HEK293 (cell line): ENCODE measurements around the gene OR2W1.

Source experiments
- EGR2 ChIP-seq: fragments of 450-650 bp; formaldehyde crosslinking; IDR thresholded peaks from 2 replicates; pipeline ENCODE4 v1.5.1; 2016; ENCODE audit warnings: low read depth, missing biosample characterization, missing genetic modification characterization
- SCRT1 ChIP-seq: fragments of 450-650 bp; formaldehyde crosslinking; IDR thresholded peaks from 2 replicates; pipeline ENCODE4 v1.5.1; 2016; ENCODE audit warnings: missing biosample characterization, missing genetic modification characterization, borderline replicate concordance
- SETDB1 ChIP-seq: IDR thresholded peaks from one replicate; pipeline ENCODE4 v1.6.1; 2017; ENCODE audit warnings: mild to moderate bottlenecking, low read length, moderate library complexity, mixed read lengths; ENCODE audit not compliant: insufficient read length
- ZBTB20 ChIP-seq: fragments of 450-650 bp; formaldehyde crosslinking; IDR thresholded peaks from 2 replicates; pipeline ENCODE4 v1.5.1; 2016; ENCODE audit warnings: missing biosample characterization, missing genetic modification characterization
- ZNF114 ChIP-seq: fragments of 450-650 bp; formaldehyde crosslinking; IDR thresholded peaks from 2 replicates; pipeline ENCODE4 v1.5.0; 2017; ENCODE audit warnings: missing biosample characterization, missing genetic modification characterization
- ZNF155 ChIP-seq: fragments of 450-650 bp; formaldehyde crosslinking; IDR thresholded peaks from 2 replicates; pipeline ENCODE4 v1.5.1; 2016; ENCODE audit warnings: missing biosample characterization, missing genetic modification characterization
- ZNF211 ChIP-seq: fragments of 450-650 bp; formaldehyde crosslinking; IDR thresholded peaks from 2 replicates; pipeline ENCODE4 v1.5.1; 2016; ENCODE audit warnings: low read depth, missing biosample characterization, missing genetic modification characterization
- ZNF324 ChIP-seq: fragments of 450-650 bp; formaldehyde crosslinking; IDR thresholded peaks from 2 replicates; pipeline ENCODE4 v1.5.1; 2016; ENCODE audit warnings: missing biosample characterization, missing genetic modification characterization
- ZNF433 ChIP-seq: fragments of 450-650 bp; formaldehyde crosslinking; IDR thresholded peaks from 2 replicates; pipeline ENCODE4 v1.5.1; 2016; ENCODE audit warnings: missing biosample characterization, missing genetic modification characterization, low read depth
- ZNF549 ChIP-seq: fragments of 450-650 bp; IDR thresholded peaks from 2 replicates; pipeline ENCODE4 v1.5.1; 2018; ENCODE audit warnings: missing biosample characterization, missing genetic modification characterization, mild to moderate bottlenecking, inconsistent platforms, moderate library complexity
- ZNF629 ChIP-seq: fragments of 450-650 bp; formaldehyde crosslinking; IDR thresholded peaks from 2 replicates; pipeline ENCODE4 v1.5.1; 2017; ENCODE audit warnings: missing biosample characterization, missing genetic modification characterization
- ZNF664 ChIP-seq: fragments of 450-650 bp; formaldehyde crosslinking; IDR thresholded peaks from 2 replicates; pipeline ENCODE4 v1.5.1; 2016; ENCODE audit warnings: missing biosample characterization, missing genetic modification characterization
- ZNF701 ChIP-seq: fragments of 450-650 bp; formaldehyde crosslinking; IDR thresholded peaks from 2 replicates; pipeline ENCODE4 v1.5.1; 2016; ENCODE audit warnings: missing biosample characterization, missing genetic modification characterization
- ZSCAN23 ChIP-seq: fragments of 450-650 bp; formaldehyde crosslinking; IDR thresholded peaks from 2 replicates; pipeline ENCODE4 v1.5.1; 2016; ENCODE audit warnings: missing biosample characterization, missing genetic modification characterization
- ZXDB ChIP-seq: fragments of 450-650 bp; formaldehyde crosslinking; IDR thresholded peaks from 2 replicates; pipeline ENCODE4 v1.5.1; 2016; ENCODE audit warnings: missing biosample characterization, missing genetic modification characterization
- TF ChIP-seq, protein P1 (sequence below): fragments of 450-650 bp; formaldehyde crosslinking; IDR thresholded peaks from 2 replicates; pipeline ENCODE4 v1.5.1; 2016; ENCODE audit warnings: missing biosample characterization, missing genetic modification characterization
- TF ChIP-seq, protein P2 (sequence below): fragments of 450-650 bp; formaldehyde crosslinking; IDR thresholded peaks from 2 replicates; pipeline ENCODE4 v1.5.1; 2016; ENCODE audit warnings: missing biosample characterization, missing genetic modification characterization
- TF ChIP-seq, protein P3 (sequence below): fragments of 450-650 bp; formaldehyde crosslinking; IDR thresholded peaks from 2 replicates; pipeline ENCODE4 v1.5.1; 2016; ENCODE audit warnings: missing biosample characterization, missing genetic modification characterization
- TF ChIP-seq, protein P4 (sequence below): fragments of 450-650 bp; formaldehyde crosslinking; IDR thresholded peaks from 2 replicates; pipeline ENCODE4 v1.5.1; 2017; ENCODE audit warnings: missing biosample characterization, missing genetic modification characterization
- TF ChIP-seq, protein P5 (sequence below): fragments of 450-650 bp; formaldehyde crosslinking; conservative IDR thresholded peaks from 2 replicates; pipeline ENCODE4 v1.5.1; 2016; ENCODE audit warnings: low read depth, missing biosample characterization, missing genetic modification characterization
- TF ChIP-seq, protein P6 (sequence below): fragments of 450-650 bp; formaldehyde crosslinking; IDR thresholded peaks from 2 replicates; pipeline ENCODE4; 2016; ENCODE audit warnings: missing biosample characterization, missing genetic modification characterization
- TF ChIP-seq, protein P7 (sequence below): fragments of 450-650 bp; formaldehyde crosslinking; IDR thresholded peaks from 2 replicates; pipeline ENCODE4 v1.5.1; 2016; ENCODE audit warnings: missing biosample characterization, missing genetic modification characterization

The OR2W1 gene

DNA sequence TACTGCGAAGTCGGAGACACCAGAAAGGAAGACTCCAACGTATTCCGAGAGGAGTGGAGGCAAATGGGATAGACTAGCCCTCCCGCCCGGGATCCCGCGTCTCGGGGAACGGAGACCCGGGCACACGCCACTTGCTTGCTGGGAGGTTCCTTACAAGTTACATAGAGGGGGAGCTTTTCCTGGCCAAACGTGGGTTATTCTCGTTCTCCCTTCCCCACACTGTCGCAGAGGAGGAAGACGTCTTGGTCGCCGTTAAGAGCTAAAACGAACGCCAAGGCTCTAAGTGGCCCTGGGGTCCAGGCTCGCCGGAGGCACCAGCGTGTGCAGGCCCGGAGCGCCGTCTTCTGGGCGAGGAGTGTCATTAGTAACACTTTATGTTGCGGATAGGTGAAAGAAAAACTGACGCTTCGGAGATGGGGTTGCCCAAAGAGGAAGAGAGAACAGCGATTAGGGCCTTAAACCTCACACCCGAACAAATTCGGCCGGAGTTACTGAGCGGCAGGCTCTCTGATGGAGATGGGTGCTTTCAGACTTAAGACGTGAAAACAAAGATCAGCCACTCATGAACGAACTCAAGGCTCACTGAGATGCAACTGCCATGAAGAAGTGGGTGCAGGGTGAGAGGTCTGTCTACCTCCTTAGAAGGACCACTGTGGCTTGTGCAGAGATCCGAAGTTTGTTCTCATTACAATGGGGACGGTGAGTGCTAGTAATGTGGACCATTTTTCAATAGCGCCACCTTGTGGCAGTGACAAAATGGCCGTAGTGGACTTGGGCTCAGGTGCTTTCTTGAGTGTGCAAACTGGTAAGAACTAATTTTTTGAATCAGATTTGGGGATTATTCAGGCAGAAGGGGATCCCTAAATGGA is 28.2 kb downstream of the OR2W1 start (continued):
- TF ChIP-seq, protein P1, sequence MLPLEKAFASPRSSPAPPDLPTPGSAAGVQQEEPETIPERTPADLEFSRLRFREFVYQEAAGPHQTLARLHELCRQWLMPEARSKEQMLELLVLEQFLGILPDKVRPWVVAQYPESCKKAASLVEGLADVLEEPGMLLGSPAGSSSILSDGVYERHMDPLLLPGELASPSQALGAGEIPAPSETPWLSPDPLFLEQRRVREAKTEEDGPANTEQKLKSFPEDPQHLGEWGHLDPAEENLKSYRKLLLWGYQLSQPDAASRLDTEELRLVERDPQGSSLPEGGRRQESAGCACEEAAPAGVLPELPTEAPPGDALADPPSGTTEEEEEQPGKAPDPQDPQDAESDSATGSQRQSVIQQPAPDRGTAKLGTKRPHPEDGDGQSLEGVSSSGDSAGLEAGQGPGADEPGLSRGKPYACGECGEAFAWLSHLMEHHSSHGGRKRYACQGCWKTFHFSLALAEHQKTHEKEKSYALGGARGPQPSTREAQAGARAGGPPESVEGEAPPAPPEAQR (tag by site-specific recombination) = no peak
- TF ChIP-seq ZXDB (tag by site-specific recombination) (peak; percentile 53; the same call in 1 of the 2 replicates), ZNF324 (tag by site-specific recombination) (no peak; the same call in 1 of the 2 replicates), EGR2 (tag by site-specific recombination) (no peak), ZNF114 (tag by site-specific recombination) (no peak), SETDB1 (no peak), ZNF155 (tag by site-specific recombination) (no peak), ZNF701 (no peak), ZNF549 (tag by site-specific recombination) (no peak), ZBTB20 (tag by site-specific recombination) (peak; percentile 83), SCRT1 (tag by site-specific recombination) (no peak), ZSCAN23 (tag by site-specific recombination) (no peak), ZNF664 (tag by site-specific recombination) (no peak), ZNF211 (tag by site-specific recombination) (no peak), ZNF629 (tag by site-specific recombination) (peak; percentile 64), ZNF433 (no peak)
- TF ChIP-seq, protein P2, sequence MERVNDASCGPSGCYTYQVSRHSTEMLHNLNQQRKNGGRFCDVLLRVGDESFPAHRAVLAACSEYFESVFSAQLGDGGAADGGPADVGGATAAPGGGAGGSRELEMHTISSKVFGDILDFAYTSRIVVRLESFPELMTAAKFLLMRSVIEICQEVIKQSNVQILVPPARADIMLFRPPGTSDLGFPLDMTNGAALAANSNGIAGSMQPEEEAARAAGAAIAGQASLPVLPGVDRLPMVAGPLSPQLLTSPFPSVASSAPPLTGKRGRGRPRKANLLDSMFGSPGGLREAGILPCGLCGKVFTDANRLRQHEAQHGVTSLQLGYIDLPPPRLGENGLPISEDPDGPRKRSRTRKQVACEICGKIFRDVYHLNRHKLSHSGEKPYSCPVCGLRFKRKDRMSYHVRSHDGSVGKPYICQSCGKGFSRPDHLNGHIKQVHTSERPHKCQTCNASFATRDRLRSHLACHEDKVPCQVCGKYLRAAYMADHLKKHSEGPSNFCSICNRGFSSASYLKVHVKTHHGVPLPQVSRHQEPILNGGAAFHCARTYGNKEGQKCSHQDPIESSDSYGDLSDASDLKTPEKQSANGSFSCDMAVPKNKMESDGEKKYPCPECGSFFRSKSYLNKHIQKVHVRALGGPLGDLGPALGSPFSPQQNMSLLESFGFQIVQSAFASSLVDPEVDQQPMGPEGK (tag by site-specific recombination) = no peak
- TF ChIP-seq, protein P3, sequence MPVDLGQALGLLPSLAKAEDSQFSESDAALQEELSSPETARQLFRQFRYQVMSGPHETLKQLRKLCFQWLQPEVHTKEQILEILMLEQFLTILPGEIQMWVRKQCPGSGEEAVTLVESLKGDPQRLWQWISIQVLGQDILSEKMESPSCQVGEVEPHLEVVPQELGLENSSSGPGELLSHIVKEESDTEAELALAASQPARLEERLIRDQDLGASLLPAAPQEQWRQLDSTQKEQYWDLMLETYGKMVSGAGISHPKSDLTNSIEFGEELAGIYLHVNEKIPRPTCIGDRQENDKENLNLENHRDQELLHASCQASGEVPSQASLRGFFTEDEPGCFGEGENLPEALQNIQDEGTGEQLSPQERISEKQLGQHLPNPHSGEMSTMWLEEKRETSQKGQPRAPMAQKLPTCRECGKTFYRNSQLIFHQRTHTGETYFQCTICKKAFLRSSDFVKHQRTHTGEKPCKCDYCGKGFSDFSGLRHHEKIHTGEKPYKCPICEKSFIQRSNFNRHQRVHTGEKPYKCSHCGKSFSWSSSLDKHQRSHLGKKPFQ (tag by site-specific recombination) = no peak
- TF ChIP-seq, protein P4, sequence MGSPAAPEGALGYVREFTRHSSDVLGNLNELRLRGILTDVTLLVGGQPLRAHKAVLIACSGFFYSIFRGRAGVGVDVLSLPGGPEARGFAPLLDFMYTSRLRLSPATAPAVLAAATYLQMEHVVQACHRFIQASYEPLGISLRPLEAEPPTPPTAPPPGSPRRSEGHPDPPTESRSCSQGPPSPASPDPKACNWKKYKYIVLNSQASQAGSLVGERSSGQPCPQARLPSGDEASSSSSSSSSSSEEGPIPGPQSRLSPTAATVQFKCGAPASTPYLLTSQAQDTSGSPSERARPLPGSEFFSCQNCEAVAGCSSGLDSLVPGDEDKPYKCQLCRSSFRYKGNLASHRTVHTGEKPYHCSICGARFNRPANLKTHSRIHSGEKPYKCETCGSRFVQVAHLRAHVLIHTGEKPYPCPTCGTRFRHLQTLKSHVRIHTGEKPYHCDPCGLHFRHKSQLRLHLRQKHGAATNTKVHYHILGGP (tag by site-specific recombination) = no peak
- TF ChIP-seq, protein P5, sequence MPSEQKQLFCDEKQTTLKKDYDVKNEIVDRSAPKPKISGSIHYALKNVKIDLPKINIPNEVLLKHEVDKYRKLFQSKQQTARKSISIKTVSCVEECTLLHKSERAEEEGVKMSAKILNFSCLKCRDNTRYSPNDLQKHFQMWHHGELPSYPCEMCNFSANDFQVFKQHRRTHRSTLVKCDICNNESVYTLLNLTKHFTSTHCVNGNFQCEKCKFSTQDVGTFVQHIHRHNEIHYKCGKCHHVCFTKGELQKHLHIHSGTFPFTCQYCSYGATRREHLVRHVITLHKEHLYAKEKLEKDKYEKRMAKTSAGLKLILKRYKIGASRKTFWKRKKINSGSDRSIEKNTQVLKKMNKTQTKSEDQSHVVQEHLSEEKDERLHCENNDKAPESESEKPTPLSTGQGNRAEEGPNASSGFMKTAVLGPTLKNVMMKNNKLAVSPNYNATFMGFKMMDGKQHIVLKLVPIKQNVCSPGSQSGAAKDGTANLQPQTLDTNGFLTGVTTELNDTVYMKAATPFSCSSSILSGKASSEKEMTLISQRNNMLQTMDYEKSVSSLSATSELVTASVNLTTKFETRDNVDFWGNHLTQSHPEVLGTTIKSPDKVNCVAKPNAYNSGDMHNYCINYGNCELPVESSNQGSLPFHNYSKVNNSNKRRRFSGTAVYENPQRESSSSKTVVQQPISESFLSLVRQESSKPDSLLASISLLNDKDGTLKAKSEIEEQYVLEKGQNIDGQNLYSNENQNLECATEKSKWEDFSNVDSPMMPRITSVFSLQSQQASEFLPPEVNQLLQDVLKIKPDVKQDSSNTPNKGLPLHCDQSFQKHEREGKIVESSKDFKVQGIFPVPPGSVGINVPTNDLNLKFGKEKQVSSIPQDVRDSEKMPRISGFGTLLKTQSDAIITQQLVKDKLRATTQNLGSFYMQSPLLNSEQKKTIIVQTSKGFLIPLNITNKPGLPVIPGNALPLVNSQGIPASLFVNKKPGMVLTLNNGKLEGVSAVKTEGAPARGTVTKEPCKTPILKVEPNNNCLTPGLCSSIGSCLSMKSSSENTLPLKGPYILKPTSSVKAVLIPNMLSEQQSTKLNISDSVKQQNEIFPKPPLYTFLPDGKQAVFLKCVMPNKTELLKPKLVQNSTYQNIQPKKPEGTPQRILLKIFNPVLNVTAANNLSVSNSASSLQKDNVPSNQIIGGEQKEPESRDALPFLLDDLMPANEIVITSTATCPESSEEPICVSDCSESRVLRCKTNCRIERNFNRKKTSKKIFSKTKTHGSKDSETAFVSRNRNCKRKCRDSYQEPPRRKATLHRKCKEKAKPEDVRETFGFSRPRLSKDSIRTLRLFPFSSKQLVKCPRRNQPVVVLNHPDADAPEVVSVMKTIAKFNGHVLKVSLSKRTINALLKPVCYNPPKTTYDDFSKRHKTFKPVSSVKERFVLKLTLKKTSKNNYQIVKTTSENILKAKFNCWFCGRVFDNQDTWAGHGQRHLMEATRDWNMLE (tag by site-specific recombination) = 0 out of 2 replicates have a peak, but pooled peaks have one; percentile 36
- TF ChIP-seq, protein P6, sequence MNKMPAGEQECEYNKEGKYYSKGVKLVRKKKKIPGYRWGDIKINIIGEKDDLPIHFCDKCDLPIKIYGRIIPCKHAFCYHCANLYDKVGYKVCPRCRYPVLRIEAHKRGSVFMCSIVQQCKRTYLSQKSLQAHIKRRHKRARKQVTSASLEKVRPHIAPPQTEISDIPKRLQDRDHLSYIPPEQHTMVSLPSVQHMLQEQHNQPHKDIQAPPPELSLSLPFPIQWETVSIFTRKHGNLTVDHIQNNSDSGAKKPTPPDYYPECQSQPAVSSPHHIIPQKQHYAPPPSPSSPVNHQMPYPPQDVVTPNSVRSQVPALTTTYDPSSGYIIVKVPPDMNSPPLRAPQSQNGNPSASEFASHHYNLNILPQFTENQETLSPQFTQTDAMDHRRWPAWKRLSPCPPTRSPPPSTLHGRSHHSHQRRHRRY = no peak
- TF ChIP-seq, protein P7, sequence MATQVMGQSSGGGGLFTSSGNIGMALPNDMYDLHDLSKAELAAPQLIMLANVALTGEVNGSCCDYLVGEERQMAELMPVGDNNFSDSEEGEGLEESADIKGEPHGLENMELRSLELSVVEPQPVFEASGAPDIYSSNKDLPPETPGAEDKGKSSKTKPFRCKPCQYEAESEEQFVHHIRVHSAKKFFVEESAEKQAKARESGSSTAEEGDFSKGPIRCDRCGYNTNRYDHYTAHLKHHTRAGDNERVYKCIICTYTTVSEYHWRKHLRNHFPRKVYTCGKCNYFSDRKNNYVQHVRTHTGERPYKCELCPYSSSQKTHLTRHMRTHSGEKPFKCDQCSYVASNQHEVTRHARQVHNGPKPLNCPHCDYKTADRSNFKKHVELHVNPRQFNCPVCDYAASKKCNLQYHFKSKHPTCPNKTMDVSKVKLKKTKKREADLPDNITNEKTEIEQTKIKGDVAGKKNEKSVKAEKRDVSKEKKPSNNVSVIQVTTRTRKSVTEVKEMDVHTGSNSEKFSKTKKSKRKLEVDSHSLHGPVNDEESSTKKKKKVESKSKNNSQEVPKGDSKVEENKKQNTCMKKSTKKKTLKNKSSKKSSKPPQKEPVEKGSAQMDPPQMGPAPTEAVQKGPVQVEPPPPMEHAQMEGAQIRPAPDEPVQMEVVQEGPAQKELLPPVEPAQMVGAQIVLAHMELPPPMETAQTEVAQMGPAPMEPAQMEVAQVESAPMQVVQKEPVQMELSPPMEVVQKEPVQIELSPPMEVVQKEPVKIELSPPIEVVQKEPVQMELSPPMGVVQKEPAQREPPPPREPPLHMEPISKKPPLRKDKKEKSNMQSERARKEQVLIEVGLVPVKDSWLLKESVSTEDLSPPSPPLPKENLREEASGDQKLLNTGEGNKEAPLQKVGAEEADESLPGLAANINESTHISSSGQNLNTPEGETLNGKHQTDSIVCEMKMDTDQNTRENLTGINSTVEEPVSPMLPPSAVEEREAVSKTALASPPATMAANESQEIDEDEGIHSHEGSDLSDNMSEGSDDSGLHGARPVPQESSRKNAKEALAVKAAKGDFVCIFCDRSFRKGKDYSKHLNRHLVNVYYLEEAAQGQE (tag by site-specific recombination) = peak; percentile 31; the same call in 1 of the 2 replicates
